Measurements from ENCODE around the gene RPS24.

DNA sequence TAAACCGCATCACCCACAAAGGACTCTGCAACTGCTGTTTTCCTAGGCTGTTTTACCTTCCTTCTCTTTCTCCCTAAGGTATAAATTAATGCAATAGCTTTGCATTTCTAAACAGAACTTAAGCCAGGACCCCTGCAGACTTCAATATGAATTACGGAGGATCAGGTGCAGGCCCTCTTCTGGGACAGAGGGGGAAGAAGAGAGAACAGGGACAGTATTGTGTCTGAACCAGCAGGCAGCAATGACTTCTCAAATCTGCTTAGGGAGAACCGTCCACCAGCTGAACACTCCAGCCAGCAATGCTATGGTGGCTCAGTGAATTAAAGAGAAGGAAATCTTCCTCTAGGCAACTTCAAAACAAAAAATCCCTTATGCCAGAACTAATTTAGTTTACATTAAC is 40.0 kb upstream of the RPS24 start:
- no peak for TF ChIP-seq EP300 (IDR thresholded peaks at IDR 0.05; ENCODE audit: borderline replicate concordance in 1 of 2, control insufficient read depth in 1 of 2, low read depth in 2 of 2, low read length in 2 of 2)
- TF ChIP-seq, protein P1, sequence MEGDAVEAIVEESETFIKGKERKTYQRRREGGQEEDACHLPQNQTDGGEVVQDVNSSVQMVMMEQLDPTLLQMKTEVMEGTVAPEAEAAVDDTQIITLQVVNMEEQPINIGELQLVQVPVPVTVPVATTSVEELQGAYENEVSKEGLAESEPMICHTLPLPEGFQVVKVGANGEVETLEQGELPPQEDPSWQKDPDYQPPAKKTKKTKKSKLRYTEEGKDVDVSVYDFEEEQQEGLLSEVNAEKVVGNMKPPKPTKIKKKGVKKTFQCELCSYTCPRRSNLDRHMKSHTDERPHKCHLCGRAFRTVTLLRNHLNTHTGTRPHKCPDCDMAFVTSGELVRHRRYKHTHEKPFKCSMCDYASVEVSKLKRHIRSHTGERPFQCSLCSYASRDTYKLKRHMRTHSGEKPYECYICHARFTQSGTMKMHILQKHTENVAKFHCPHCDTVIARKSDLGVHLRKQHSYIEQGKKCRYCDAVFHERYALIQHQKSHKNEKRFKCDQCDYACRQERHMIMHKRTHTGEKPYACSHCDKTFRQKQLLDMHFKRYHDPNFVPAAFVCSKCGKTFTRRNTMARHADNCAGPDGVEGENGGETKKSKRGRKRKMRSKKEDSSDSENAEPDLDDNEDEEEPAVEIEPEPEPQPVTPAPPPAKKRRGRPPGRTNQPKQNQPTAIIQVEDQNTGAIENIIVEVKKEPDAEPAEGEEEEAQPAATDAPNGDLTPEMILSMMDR (IDR thresholded peaks at IDR 0.05 in 2 of 3, conservative IDR thresholded peaks at IDR 0.05 in 1 of 3; ENCODE audit: control insufficient read depth in 2 of 3, extremely low read depth in 1 of 3, insufficient read depth in 1 of 3, low read depth in 3 of 3, low read length in 3 of 3): no peak
- TF ChIP-seq, protein P2, sequence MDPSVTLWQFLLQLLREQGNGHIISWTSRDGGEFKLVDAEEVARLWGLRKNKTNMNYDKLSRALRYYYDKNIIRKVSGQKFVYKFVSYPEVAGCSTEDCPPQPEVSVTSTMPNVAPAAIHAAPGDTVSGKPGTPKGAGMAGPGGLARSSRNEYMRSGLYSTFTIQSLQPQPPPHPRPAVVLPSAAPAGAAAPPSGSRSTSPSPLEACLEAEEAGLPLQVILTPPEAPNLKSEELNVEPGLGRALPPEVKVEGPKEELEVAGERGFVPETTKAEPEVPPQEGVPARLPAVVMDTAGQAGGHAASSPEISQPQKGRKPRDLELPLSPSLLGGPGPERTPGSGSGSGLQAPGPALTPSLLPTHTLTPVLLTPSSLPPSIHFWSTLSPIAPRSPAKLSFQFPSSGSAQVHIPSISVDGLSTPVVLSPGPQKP (IDR thresholded peaks at IDR 0.05; ENCODE audit: low read depth, low read length): no peak

Data from GM12878 (cell line).